HG02981 (cell line): ENCODE data around the gene SLC25A22.

Source experiments
- ATAC-seq: cut with Tn5 transposase; IDR thresholded peaks from one replicate; pipeline ENCODE4 v1.9.1; 2021; ENCODE audit warnings: mild to moderate bottlenecking, moderate library complexity; ENCODE audit not compliant: unreplicated experiment

SLC25A22 gene

GRCh38 chr11:791658-792534 lies 6.2 kb downstream of the SLC25A22 start:
- no peak for ATAC-seq

DNA sequence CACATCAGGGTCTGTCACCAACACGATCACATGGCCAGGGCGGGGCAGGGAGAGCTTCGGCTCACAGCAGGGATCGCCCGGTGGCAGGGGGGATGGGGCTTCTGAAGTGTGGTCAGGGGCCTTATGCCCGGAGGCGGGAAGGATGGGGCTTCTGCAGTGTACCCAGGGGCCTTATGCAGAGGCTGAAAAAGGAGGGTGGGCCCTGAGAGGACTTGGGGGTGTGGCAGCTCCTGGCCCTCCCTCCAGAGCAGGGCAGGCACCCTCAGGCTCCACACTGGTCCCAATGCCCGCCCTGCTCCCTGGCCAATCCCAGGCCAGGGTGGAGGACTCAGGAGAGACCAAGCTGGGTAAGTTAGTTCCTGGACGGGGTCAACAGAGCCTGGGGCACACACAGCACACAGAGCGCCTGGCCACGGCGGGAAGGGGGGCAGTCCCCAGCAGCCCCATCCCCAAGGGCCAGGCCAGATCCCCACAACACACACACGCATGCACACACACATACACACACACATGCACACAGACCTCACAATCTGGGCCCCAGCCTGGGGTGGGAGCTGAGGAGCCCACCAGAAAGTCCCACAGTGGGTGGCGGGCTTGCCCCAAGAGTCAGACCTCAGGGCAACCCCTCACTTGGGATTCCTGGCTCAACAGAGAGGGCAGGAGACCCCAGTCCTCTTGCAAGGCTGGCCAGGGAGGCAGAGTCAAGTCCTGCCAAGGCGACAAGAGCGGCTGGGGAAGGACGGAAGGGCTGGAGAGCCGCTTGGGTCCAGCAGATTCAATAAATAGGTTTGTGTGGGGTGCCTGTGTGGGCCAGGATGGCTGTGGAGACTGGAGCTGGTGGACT lies 7.1 kb downstream of the SLC25A22 start:
- no peak for ATAC-seq

DNA sequence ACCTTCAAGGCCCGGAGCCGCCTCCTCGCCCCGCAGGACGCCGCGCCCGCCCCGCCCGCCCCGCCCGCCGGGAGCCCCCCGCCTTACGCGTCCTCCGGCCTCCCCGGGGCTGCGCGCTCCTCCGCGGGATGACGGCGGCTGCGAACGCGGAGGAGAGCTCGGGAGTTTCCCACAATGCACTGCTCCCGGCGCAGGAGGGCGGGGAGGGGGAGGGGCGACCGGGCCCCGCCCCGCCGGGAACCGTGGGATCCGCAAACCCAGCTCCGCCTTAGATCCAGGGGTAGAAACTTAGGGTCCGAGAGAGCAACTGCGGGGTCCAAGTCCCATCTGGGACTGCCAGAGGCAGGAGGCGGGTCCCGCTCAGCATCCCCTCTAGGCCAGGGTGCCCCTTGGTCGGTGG lies 8.1 kb downstream of the SLC25A22 start, which contains the start of gene CEND1:
Gene CEND1, minus strand, starts transcription at position 148 of the 400 bp plus-strand sequence. CDS start 1,514 bp downstream, outside the sequence.
- no peak for ATAC-seq

DNA sequence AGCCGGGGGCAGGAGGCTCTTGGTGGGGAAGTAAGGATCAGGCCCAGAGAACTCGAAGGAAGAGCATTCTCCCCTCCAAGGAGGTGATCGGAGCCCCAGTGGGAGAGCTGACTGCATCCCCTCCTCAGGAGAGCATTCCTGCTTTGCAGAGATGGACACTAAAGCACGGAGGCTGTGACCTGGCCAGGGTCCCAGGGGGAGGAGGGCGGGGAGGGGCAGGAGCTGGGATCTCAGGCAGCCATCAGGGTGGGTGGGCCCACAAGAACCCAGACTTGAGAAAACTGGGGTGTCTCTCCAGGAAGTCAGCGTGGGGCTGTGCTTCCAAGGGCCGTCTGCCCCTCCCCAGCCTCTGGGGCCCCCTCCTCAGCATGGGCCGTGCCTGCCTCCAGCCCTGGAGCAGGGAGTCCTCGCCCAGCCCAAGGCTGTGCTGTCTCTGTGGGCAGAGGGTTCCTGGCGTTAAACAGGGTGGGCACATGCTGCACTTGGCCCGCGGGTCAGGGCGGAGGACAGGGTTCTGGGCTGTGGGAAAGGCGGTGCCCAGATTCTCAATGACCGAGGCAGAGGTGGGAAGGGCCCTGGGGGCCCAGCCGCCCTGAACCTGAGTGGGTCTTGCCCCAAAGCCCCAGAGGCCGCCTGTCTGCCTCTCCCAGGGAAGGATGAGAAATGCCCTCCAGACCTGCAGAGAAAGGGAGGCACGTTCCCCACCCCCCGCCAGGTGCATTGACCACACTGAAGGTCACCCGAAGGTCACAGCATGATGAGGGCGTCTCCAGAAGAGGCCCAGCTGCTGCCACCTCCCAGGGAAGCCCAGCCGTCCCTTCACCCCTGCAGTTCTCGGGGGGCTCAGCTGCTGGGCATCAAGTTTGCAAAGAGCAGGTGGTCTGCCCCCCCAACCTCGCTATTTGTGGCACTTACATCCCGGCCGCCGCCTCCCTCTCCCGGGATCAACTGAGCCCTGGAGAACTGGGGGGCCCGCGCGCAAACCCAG lies 8.8 kb downstream of the SLC25A22 start:
- ATAC-seq, result no peak

- ATAC-seq, result no peak
Measured at GRCh38 chr11:788009-788640, 10.0 kb downstream of the SLC25A22 start.

DNA sequence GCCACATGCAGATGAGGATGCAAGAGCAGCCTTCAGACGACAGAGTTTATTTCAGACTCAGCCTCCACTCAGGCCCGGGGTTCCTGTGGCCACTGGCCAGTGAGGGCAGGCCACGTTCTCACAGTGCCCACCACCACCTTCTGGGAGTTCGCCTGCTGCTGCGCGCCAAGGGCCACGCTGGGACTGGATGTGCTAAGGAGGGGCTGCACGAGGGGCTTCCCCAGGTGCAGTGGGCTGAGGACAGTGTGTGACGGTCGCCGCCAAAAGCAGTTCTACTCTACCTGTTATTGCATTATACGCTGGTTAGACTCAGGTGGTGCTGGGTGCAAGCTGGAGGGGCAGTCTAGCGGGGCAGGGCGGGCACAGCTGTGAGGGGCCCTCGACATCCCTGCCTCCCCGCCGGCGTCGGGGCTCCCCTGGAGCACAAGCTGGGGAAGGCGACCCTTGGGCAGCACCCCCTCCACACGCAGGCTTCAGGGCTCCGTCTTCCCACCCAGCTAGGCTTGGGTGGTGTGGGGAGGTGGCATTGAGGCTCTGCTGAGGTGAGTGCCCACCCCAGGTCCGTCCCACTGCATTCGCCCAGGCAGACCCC lies 10.9 kb downstream of the SLC25A22 start:
- no peak for ATAC-seq

GRCh38 chr11:786235-787083 lies 11.6 kb downstream of the SLC25A22 start:
- no peak for ATAC-seq

GRCh38 chr11:783581-784015 lies 14.5 kb downstream of the SLC25A22 start:
- ATAC-seq, result no peak

GRCh38 chr11:782264-783174 lies 15.6 kb downstream of the SLC25A22 start:
- ATAC-seq, result no peak

- ATAC-seq, result no peak
Measured at GRCh38 chr11:779955-780532, 18.0 kb downstream of the SLC25A22 start.

GRCh38 chr11:778976-779954 lies 18.8 kb downstream of the SLC25A22 start:
- no peak for ATAC-seq

GRCh38 chr11:777288-778255 lies 20.5 kb downstream of the SLC25A22 start, which contains the start of gene GATD1:
Gene GATD1 (minus strand): TSS chr11:777487. CDS start chr11:777462, 25 bp downstream.
- peak; percentile 77 for ATAC-seq

- ATAC-seq, result peak; percentile 27
Measured at GRCh38 chr11:776561-777287, 21.4 kb downstream of the SLC25A22 start.

DNA sequence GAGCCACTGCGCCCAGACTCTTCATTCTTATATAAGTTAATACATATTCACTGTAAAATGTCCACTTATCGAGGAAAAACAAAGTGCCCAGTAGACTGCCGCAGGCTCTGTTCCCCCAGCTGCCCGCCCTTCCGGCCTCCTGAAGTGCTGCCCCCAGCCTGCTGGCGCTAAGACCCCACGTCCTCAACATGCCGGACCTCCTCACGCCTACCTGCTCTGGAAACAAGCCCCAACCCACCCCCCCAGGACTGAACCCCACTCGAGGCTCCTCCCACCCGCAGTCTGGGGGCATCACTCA lies 21.9 kb downstream of the SLC25A22 start:
- no peak for ATAC-seq
